GM21360 (cell line): ENCODE measurements around the gene NAPB.
A peak's percentile ranks its signal among the peaks of the same experiment; 100 is the strongest.
"Not testable (repeated sequence)": the region's sequence is repeated elsewhere in the genome, so short reads cannot be mapped to it uniquely, and the experiment has no call there.

Experiments used
- ATAC-seq: cut with Tn5 transposase; IDR thresholded peaks from one replicate; pipeline ENCODE4 v1.9.1; 2021; ENCODE audit warnings: mild to moderate bottlenecking, moderate library complexity; ENCODE audit not compliant: unreplicated experiment

The NAPB gene

DNA sequence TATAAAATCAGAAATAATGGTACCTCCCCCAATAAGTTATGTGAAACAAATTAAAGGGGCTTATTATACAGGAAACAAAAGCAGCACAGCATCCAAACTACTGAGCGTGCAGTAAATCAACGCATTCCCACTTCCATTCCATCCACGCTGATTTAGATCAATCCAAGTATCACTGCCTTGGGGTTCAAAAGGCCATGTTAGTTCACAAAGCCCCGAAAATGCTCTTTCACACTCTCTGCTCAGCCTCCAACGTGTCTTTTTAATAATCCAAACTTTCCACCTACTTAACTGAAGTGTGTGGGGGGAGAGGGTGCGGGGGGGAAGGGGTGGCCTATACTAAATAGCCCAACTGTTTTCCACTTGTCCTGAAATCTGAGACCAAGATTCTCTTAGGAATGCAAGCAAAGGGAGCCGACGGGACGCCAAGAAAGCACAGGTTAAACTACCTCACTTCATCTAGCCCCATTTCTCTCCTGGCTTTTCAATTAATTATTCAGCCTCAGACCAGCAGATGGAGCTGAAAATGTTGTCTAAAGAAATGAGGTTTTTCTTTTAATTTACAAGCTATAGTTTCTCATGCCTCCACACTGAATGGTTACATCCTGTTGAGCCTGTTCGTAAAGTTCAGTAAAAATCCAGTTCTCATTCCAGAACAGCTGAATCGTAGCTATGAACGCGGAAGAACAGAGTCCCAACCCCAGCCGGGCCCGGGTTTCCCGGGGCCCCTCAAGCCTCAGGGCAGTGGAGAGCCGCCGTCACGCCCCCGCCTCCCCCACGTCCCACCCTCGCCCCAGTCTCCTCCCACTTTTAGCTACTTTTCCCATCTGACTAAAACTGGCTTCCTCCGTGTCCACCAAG is 71.7 kb downstream of the NAPB start:
- ATAC-seq: peak; percentile 33

DNA sequence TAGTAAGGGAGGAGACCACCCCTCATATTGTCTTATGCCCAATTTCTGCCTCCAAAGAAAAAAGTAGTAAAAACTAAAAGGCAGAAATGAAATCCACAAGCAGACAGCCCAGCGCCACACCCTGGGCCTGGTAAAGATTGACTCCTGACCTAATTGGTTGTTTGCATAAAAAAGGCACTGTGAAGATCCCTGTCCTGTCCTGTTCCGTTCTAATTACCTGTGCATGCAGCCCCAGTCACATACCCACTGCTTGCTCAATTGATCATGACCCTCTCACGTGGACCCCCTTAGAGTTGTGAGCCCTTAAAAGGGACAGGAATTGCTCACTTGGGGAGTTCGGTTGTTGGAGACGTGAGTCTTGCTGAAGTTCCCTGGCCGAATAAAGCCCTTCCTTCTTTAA is 72.8 kb downstream of the NAPB start:
- not testable (repeated sequence) for ATAC-seq

DNA sequence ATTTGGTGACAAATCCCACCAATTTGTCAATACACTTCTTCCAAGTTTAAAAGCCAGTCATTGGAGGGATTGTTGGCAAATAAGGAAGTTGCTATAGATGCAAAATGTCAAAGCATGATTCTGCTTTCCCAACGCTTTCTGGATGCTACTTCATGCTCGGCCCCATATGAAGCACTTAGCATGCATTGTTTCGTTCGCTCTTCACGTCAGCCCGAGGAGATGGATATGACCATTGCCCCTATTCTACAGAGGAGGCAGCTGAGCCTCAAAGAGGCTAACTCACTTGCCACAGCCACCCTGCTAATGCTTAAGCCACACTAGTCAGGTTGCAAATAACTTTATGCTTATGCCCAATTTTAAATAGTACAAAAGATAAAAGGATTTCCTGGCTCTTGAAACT is 73.5 kb downstream of the NAPB start:
- ATAC-seq: no peak

DNA sequence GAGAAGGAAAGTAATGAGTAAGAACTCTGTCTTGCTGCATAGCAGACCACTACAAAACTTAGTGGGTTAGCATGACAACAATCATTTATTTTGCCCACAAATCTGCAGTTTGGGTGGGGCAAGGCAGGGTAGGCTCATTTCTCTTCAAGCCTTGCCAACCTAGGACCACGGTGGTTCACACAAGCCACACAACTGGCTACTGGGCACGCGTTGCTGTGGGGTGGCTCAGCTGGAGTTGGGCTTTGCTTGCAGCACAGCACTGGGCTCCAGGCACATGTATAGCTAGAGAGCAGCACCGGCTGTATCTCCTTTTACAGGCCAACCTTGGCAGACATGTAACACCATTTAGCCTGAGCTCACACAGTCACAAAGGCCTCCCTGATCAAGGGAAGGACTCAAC is 75.3 kb downstream of the NAPB start:
- no peak for ATAC-seq

DNA sequence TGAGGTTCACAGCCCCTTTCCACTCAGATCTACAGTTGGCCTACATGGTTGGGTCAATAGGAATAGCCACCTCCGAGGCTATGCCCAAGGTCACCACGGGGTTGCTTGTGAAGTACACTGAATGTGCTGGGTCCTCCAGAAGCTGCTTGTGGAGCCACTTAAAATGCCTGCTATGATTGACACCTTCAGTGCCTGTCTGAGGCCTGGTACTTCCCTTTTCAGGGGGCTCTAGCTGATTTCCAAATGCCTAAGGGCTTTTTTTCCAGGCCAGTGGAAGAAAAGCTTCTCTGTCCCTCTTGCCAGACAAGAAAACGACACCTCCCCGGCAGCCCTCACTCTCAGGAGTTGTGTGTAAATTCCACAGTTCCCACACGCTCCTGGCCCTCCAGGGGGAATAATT is 77.0 kb downstream of the NAPB start:
- no peak for ATAC-seq

DNA sequence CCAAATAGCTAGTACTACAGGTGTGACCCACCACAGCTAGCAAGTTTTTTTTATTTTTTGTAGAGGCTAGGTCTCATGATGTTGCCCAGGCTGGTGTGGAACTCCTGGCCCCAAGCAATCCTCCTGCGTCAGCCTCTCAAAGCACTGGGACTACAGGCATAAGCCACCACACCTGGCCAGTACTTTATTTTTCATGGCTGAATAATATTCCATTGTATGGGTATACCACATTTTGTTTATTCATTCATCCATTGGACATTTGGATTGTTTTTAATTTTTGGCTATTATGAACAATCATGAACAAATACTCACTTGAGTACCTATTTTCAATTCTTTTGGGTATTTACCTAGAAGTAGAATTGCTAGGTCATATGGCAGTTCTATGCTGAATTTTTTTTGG is 77.7 kb downstream of the NAPB start:
- ATAC-seq: no peak

DNA sequence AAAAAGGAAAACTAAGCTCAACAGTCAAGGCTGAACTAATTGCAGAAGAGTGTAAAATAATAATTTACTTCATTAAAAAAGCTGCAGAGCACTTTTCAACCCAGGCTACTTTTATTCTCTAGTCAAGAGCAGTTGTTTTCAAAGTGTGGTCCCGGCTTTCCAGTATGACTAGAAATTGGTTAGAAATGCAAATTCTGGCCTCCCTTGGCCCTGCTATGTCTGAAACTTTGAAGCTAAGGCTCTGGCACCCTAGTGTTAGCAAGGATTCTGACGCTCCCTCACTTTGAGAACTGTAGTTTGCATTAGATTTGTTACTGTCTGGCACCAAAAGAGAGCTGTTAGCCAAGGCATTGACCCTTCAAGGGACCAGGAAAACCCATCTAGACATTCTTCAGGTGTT is 80.2 kb downstream of the NAPB start:
- ATAC-seq: no peak

DNA sequence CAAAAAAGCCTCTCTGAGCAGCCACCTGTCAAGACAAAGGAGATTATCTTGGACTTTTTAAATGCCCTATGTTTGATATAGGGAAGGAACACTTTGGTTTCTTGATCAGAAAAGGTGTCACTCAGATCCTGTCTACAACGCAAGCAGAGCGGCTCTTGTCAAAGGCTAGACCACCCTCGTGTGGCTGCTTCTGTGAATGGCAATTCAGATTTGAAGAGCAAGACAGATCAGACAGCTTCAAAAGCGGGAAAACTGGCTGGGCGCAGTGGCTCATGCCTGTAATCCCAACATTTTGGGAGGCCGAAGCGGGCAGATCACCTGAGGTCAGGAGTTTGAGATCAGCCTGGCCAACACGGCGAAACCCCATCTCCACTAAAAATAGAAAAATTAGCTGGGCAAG is 80.8 kb downstream of the NAPB start:
- no peak for ATAC-seq

DNA sequence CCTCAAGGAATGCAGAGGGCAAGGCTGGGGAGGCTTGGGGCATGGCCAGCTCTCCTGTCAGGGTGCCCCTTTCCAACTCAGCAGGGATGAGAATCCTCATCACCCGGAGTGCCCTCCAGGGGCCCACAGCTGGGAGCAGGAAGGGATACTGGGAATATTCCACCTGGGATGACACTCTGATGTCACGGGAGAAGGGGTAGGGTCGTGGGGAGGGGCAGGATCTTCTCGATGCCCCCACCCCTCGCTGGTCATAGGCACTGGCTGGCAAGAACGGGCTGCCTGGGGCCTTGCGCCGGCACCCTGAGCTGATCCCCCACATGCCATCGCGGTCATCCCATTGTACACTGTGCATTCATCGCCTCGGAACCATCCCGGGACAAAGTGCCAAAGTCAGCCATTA is 81.3 kb downstream of the NAPB start:
- ATAC-seq: no peak

DNA sequence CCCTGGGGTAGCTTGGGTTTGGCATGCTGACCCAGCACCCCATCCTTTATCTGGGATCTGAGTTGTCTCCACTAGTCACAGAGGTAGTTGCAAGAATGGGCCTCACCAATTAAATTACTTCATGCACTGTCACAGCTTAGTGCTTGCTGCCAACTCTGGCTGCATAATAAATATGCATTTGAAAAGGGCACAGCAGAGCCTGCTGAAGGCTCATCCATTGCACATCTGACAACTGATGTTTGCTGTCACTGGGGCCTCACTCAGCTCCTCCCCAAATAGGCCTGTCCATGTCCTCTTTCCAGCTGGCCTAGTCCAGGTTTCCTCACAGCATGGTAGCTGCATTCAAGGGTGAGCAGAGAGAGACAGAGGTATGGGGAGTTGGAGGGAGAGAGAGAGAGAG is 84.0 kb downstream of the NAPB start:
- ATAC-seq: no peak

DNA sequence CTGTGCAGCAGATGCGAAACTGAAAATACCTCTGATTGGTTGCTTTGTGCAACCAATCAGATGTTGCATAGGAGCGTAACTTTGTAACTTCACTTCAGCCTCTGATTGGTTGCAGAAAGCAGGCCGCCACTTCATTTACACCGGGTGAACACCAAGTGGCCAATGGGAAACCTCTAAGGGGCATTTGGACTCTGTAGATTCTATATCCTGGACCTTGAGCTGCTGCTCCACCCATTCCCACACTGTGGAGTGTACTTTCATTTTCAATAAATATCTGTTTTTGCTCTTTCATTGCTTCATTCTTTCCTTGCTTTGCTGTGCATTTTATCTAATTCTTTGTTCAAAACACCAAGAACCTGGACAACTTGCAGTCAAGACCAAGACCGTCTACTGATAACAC is 84.8 kb downstream of the NAPB start:
- ATAC-seq: no peak

DNA sequence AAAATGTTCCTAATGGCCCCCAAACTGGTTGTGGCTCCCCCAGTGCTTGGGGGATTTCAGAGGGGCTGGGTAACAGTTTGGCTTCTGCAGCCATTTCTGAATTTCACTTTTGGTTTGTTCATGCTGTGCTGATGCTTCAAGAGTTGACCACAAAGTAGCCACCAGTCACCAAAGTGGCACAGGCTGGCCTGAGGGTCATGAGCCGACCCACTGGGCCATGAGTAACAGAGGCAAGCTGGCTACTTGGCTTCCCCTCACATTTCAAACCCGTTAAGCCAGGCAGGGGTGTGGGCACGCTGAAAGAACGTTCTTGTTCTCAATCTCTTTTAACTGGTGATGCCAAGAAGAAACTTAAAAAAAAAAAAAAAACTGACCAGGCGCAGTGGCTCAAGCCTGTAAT is 85.8 kb downstream of the NAPB start:
- no peak for ATAC-seq

DNA sequence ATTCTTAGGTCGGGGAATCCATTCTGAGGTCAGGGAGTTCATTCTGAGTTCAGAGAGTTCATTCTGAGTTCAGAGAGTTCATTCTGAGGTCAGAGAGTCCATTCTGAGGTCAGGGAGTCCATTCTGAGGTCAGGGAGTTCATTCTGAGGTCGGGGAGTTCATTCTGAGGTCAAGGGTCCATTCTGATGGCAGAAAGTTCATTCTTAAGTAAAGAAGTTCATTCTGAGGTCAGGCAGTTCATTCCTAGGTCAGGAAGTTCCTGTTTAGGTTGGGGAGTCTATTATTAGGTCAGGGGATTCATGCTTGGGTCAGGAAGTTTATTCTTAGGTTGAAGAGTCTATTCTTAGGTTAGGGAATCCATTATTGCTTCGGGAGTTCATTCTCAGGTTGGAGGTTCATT is 87.2 kb downstream of the NAPB start:
- no peak for ATAC-seq

DNA sequence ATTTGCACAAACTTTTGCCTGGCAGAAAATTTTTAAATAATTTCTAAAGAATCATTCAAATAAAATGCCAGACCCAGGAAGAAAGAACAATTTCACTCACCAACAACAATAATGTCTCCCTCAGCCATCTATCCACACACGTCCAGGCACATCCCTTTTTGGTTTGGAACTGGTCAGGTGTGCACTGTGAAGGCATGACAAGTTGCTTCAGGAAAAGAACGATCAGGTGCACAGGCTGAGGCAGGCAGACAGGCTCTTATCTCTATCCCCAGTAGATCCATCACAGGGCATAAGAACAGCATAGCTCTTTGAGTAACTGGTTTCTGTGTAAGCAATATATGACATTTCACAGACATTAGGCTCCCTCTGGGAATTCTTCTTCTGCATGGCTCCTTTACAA is 88.8 kb downstream of the NAPB start:
- no peak for ATAC-seq

DNA sequence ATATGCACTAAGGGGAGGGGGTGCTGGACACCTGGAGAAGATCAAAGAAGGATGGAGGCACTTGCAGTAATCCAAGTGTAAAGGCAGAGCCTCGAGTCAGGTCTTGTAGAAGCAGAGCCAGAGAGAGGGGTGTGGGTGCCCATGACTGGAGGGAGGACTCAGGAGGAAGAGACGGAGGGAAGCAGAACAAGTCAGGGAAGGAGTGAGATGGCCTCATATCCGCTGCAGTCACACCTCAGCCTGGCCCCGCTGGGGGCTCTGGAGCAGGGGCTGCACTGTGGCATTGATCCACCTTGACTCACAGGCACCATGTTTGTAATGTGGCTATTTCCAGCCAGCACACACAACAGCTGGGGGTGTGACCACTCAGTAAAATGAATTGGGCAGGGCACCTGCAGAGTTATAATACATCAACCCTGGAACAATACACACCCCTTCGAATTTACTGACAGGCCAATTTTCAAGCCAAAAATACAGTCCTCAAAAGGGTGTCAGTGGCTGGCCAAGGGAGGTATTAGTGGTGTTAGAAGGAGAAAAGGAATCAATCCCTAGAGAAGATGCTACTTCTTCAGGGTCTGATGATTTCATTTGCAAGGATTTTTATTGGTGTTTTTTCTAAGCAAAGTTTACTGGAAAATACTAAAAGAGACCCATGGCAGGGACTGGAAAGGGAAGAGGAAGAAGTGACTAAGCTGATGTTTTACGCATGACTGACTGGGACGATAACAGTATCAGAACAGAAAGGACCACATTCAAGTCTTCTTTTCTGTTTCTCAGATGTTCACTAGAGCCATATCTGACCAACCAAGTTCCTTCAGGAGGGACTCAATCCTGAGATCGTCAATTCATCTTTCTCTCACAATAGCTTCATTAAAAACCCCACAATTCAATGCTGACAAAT is 89.6 kb downstream of the NAPB start:
- no peak for ATAC-seq

DNA sequence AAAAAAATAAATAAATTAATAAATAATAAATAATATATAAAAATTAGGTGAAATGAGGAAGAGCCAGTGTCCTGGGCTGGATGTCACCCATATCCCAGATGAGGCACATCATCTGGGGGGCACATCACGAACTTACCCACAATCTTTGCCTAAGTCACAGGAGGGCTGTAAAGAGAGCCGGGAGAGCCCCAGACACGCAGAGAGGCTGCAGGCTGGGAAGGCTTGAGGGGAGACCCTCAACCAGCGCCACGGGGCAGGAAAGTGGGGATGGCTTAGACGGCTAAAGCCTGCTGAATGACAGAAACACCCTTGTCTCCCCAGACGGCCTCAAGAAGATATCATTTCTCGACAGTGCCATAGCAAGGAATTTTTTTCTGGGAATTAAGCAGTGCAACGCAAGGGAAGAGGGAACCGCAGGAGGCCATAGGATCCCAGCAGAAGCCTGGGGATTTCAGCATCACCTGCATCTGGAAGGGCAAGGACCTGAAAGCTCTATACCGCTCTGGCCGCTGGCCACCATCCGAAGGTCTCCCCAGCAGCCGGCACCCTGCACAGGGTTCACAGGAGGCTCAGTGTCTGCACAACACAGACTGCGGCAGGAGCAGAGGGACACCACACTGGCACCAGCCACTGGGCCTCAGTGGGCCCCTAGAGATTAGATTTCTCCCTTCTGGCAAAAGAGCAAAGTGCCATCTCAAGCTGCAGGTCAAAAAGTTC is 93.5 kb downstream of the NAPB start:
- no peak for ATAC-seq

DNA sequence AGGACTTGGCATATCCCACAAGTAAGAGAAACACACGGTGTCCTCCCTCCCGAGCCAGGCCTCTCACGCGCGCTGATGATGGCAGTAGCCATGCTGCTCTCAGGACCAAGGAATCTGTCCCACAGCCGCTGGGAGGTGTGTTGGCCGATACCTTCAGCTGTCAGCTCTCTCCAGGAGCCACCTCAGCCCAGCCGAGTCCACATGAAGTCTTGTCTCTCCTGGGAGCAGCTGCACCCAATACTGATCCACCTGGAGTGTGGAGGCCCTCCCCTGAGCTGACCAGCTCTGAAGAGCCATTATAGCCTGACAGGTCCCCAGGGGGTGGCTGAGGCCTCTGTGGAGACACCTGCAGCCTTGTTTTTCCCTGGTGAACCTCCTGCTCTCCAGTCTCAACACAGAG is 94.5 kb downstream of the NAPB start:
- ATAC-seq: no peak

DNA sequence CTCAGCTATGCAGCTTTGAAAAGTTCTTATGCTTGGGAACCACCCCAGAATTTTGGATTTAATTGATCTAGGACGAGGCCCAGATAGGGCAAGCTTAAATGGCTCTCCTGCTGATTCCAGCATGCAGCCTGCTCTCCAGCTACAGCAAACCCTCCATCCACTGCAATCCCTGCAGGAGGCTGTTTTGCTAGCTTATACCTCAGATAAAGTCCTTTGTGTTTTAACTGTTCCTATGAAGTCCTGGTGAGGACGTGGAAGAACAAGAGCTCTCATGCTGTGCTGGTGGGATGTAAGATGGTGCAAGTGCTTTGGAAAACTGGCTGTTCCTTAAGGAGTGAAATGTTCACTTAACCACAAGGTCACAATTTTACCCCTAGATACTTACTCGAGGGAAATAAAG is 96.2 kb downstream of the NAPB start:
- ATAC-seq: no peak
